Renal pelvis (tissue), 4 donors: Measurements from ENCODE around the gene FAM53B. TPM values are rescaled to one million over a fixed set of nuclear protein-coding genes. Genes with fewer than 3 reads are reported as not detected.

ENCODE experiments used
- DNase-seq: peaks from one replicate; pipeline ENCODE4 v3.0.0-alpha.2; 2013
- polyA plus RNA-seq, 3 donors: library from polyadenylated mRNA; unstranded; fragments of 120-200 nt; gene quantifications; one replicate each; pipeline ENCODE4 v1.2.1, GENCODE V29; 2013; ENCODE audit not compliant: insufficient read length in 3 of 3

FAM53B gene
- polyA plus RNA-seq, 3 donors = 24.9 to 30.9 (median 29.1) TPM

DNA sequence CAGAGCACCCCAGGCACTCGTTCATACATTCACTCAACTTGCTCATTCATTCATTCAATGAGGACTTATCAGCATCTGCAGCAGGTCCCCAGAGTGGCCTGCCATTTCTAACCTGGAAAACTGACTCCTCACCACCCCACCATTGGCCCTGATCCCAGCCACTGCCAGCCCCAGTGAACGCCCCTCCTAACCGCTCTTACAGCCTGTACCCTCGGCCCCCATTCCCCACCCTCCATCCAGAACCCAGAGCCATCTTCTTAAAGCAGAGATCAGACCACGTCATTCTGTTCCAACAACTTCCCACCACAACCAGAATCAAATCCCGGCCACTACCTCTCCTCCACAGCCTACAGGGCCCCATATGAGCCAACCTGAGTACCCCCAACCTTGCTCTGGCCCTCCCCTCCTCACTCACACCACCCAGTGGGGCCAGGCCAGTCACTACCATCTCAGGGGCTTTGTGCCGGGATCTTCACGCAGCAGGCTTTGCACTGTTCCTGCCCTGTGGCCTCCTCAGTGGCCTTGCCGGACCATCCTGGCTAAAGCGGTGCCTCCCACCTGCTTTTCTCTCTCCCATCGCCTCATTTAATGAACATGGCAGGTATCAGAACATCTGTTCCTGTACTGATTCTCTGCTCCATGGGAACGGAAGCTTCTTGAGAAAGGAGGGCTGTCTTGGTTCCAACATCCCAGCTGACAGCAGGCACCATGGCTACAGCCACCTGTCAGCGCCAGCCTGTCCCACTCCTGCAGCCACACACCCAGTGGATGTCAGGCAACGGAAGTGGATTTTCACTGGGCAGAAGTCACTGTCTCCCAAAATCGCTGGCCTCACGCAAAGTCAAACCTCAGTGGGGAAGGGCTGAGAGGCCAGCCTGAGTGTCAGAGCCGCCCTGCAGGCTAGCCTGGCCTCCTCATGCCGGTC lies 45.4 kb downstream of the FAM53B start:
- no peak for DNase-seq

DNA sequence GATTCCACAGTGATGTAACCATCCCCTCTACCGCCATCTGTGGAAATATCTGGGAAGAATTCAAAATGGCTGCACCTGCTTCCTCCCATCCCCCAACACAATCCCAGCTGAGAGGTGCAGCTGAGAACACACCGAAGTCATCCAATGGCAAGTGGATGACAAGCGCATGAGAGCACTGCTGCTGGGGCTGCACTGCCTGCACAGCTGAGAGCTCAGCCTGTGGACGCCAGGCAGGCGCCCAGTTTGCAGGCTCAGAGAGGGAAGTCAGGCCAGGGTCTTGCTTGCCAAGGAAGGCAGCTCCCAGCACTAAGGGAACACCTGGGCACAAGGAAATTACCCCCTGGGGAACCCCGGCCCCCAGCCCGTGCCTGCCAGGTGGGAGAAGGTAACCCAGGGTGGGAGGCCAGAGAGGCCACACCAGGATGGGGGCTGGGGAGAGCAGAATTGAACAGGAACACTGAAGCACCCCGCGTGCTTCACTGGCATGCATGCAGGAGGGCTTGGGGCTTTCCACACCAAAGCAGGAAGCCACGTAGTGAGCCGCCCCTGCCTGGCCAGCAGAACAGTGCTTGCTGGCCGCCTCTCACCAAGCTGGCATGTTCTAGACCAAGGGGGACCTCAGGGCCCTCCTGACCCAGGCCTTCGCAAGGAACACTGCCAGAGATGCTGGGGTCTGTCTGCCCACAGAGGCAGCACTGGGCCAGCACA lies 46.2 kb downstream of the FAM53B start:
- DNase-seq = no peak

DNA sequence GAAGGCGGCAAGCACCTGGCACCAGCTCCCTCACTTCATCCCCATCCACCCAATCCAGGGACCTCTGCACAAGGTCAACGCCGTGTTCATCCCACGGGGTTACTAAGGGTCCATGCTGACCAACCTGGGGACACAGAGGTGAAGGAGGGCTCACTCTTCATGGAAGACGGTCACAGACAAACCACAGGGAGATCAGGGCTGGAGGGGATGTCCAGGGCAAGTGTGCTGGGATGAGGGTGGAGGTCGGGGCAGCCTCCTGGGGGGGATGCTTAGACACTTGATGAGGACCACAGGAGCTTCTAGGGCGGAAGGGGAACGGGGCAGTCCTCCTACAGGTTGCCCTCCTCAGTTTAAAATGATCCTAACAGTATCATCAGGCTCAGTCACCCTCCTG lies 46.7 kb downstream of the FAM53B start:
- DNase-seq = no peak

DNA sequence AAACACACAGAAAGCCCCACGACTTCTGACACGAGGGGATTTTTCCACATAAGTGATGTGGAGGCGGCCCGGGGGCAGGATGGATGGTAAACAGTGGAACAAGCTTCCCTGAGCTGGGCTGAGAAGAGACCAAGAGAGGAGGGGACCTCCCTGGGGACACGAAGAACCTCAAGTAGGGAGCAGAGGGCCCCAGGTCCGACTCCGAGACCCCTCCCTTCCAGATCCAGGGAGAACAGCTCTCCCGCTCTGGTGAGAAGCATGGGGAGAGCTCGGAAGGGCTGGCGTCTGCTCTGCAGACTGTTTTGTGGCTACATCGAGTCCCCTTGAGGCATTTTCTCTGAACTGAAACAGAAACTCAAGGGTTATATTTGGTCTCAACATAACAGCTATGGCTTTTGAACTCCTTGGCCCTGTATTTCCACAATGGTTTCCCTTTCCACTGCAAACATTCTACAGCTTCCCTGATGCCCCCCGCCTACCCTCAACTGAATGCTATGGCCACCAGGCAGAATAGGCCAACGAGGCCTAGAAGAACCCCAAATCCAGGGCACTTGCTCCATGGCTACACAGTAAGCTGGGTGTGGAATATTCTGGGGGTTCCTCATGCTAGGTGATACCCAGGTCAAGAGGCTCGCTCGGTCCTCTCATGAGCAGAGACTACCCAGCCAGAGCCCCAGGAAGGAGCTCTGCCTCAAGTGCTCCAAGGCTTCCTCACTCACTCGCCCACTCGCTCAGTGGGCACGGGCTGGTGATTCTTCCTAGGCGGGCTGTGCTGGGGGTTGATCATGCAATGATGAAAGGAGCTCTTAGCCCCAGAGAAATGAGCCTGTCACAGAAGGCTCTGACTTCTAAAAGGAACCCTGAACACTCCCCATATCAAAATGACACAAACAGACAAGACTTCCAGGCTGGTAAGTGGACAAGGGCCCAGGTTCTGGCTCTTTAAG lies 47.5 kb downstream of the FAM53B start:
- DNase-seq = no peak

DNA sequence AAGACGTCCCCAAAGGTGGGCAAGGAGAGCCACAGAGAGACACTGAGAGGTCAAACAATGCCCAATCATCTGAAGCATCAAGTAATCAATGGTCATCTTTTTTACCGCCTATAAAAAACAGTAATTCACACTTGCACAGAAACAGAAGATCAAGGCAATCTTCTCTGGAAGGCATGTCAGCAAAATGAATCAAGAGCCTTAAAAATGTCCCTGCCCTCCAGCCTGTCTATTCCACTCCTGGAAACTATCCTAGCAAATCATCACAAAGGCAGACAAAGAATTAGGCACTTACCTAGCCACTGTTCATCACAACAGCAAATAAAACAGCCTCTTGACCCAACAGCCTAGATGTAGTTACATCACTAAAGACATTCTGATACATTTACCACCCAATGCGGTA lies 48.9 kb downstream of the FAM53B start:
- no peak for DNase-seq

DNA sequence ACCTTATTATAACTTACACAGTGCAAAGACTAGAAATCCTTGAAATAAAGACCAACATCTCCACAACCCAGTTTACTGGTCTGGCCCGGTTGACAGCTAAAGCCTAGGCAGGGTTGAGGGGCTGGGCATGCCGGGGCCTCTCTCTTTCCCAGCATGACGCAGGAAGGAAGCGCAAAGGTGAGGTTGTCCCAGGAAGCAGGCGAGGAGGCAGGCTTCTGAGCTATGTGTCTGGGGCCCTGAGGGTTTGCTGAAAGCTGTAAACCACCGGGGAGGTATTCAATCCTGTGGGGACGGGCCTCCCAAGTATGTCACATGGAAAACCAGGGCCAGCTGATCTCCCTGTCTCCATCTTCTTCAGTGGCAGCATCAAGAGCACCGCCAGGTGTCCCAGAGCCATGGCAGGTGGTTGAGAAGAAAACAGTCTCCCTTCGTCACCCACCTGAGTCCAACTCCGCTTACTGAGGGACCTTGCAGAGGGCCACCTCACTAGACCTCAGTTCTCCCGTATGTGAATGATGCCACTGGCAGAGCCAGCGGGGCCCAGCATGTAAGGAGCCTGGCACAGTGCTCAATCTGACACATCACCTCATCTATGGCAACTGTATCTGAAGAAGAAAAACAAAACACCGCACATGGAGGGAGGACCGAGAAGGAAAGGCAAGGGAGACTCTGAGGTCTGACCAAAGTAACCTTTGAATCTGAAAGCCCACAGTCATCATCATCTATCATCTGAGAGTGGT lies 49.5 kb downstream of the FAM53B start:
- DNase-seq = no peak

DNA sequence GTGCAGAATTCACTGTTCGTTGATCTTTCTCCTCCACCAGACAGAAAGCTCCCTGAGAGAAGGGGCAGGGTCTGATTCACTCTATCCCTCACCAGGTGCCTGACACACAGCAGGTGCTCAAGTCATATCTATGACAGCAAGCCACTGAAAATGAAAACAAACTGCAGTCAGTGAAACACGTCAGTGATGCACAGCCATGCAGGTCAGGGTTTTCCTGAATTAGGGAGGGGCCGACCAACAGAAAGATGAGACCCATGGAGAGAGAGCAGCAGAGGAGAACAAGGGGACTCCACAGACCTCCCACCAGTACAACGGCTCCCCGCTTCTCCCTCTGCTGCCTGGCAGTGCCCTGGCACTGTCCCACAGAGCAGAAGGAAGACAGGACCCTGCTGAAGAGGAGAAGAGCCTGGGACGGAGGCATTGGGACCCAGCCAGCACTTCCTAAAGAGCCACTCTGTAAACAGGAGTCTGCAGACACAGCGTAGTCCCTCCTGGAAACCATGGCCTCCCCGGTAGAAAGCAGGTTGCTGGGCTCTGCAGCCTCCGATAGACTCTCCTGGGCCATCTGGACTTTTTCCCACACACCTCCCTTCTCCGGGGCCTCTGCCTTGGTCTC lies 50.3 kb downstream of the FAM53B start:
- peak; percentile 80 for DNase-seq

DNA sequence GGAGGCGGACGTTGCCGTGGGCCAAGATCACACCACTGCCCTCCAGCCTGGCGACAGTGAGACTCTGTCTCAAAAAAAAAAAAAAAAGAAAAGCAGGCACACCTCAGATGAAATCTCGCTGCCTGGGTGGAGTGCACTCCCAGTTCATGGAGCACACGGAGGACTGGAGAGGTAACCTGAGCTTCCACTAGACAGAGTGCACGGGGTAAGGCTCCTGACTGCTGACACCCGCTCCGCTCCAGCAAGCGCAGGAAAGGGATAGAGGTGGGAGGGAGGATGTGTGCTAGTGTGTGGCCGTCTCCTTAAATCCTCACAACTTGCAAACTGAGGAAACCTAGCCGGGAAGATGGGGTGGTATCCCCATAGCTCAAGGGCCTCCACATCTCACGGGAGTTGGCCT lies 50.8 kb downstream of the FAM53B start:
- DNase-seq = peak; percentile 82

DNA sequence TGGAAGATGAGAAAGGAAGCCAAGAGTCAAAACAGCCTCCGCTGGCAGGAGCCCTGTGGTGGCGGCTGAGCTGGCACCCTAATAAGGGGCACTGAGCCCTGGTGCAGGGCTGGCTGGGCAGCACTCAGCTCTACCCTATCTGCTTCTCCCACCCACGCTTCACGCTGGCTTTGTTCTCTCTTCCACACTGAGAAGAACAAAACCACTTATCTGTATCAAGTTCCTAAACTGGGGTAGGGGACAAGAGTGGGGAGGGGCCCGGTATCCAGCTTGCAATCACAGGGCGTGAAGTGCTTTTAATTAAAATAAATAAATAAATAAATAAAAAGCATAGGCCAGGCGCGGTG lies 52.1 kb downstream of the FAM53B start:
- DNase-seq = no peak

DNA sequence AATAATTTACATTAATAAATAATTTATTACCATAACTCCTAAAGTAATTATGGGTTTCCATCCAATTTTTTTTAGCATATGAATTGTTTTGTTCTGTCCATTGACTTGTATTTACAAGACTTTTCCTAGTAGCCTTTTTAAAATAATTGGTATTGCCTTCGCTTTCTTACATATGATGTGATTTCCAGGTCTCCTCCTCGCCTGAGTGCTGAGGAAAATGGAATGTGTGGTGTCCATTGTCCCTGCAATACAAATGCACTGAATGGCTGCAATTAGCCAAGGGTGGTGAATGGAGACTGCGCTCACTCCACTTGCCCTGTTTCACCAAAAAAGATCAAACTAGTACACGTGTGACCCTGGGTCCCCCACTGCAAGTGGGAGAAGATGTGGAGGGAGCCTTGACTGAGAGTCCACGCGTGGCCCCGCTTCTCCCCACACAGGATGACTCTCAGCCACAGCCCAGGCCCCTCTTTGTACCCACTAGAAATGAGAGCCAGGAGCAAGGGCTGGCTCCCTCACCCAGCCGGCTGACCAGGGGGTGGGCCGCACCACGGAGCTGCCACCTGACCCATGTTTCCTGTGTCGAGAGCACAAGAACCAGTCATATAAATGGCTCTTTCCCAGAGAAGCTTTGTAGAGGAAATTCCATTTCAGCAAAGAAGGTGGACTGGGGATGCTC lies 52.6 kb downstream of the FAM53B start:
- DNase-seq = no peak

DNA sequence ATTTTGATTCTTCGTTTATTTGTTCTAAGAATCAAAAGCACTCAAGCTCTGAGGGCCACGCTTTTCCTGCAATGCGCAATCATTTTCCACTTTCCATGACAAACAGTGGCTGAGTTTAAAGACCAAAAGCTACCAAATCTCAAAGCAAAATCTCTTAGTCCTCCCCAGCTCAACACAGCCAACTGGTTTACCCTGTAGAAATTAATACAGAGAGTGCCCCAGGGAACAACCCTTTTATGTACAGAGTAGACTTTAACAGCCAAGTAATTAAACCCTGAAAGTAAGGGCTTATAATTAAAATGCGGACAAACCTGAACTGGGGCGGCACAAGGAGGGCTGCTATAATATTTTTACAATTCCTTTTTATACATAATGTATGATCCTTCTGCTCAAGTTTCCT lies 53.2 kb downstream of the FAM53B start:
- DNase-seq = no peak

DNA sequence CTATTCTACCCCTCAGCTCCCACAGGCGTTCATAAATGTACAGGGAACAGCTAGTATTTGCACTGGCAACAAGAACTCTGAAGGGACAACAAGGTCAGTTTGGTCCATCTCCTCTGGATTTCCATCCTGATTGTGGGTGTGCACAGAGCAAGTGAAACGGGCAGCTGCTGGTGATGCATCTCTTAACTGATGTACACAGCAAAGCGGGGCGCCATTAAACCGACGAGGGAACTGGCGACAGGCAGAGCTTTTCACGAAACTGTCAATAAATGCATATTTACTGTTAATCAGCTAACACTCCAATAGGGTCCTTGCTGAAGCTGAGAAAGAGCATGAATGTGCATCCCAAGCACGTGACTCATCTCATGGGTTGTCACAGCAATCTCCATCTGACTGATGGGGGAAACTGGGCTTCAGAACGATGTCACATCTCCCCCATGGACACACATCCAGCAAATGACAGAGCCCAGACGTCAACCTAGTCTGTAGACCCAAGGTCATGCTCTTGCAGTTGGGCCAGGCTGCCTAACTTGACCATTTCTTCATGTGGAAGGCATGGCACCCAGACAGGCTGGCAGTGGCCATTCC lies 54.2 kb downstream of the FAM53B start:
- DNase-seq = no peak

DNA sequence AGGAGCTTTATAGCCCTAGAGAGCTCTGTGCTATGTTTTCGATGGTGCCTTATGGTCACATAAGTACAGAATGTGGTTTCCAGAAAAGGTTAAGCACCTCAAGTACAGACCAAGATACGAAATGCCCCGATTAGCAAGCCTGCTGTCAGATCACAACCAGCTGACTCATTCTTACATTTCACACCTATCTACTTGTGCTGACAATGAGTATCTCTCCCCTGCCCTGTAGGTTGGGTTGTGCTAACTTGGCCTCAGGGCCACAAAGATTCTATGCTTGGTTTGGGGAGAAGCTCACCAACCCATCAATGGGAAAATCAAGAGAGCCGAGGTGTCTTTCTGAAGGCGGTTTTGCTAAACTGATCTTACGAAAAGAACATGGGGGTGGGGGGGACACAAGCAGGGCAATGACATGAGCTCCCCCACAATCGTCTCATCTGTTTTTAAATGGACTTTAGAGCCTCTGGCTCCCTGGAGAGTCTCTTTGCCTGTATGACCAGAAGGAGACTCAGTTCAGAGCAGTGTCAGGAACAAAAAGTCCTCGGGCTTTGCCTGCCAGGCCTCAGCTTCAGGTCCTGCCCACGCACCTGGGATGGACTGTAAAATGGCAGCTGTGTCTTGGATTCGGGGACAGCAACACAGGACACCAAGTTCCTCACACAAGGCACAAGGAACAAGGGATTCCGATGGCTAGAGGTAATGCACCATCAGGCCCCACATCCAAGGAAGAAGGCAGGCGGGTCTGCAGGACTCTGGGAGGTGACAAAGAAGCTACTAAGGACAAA lies 55.1 kb downstream of the FAM53B start:
- no peak for DNase-seq

DNA sequence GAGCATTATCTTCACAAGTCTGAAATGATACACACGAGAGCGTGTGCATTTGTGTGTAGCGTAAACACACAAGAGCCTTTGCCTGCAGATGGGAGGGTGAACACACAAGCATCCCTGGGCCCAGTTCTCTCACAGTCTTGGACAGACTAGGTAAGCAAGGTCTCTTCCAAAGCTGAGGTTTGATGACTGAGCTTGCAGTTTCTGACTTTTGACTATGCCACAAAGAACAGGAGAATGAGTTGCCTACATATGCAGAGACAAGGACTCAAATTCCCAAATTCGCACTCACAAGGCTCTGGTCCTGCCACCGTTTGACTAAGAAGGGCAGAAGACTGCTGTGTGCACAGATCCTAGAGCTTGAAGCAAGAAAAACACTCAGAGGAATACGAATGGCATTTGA lies 55.8 kb downstream of the FAM53B start:
- DNase-seq = no peak

DNA sequence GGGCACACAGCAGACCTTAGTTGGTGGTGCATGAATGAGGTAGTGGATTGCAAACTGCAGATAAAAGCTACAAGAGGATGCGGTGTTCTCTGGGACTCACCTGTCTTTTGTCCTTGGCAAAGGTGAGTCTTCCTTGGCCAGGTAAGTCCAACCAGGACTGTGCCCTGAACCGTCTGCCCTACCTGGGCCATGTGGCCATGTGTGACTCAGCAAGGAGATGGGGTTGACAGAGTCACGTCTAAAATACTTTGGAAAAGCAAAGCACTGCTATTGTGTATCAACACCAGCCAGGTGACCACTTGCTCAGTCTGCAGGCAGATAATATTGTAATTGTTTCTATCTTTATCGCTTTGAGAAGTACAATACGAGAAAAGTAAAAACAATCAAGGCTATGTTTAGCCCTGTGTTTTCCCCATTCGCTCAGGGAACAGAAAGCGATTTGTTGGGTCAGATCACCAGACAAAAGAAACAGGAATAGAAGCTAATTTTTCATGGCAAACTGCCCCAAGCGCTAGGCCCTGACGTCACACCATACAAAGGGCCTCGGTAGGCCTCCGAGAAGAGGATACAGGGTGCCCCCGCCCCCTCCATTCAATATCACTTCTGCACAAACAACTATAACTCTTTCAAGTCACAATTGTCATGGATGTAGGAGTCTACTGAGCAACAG lies 57.3 kb downstream of the FAM53B start:
- no peak for DNase-seq

DNA sequence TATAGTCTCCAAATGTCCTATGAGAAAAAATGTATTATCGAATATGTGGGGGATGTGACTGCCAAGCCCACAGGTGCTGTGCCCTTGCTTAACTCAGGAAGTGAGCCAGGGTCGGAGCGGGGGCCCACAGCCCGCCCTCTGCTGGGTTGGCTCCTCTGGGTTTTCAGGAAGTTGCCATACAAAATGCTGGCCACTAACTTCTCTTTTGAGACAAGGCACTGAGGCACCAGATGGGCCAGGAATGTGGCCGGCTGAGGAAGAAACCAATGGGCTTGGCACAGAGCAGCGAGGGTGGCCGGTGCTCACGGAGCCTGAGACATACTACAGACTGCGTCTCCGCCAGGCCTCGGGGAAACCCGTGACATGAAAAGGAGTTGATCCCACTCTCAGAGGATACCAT lies 58.9 kb downstream of the FAM53B start:
- DNase-seq = no peak

DNA sequence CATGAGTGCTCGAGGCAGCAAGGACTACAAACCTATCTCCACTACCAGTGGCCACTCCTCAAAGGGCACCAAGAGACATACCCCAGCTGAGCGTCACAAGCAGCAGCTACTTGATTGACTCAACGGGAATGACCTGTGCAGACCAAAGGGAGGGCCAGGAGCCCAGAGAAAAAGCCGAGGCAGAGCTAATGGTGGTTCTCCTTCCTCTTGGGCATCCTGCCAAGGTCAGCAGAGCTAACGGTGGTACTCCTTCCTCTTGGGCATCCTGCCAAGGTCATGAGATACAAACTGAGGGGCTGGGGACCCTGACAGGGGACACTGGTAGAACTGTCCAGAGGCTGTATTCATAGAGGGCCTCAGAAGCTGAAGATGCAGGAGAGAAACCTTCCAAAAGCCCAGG lies 60.4 kb downstream of the FAM53B start:
- no peak for DNase-seq
